Breast epithelium (tissue), 4 donors: ENCODE data around the gene GNB1L. TPM values are rescaled to one million over a fixed set of nuclear protein-coding genes. Genes with fewer than 3 reads are reported as not detected.
"Not testable (repeated sequence)": the region's sequence is repeated elsewhere in the genome, so short reads cannot be mapped to it uniquely, and the experiment has no call there.

ENCODE experiments used
- DNase-seq, 2 donors: peaks; one replicate each; pipeline ENCODE4 v3.0.0-alpha.2; 2019; ENCODE audit warnings: low spot score in 2 of 2
- H3K27ac ChIP-seq, 2 donors: fragments of 200-600 bp; sonication (generic) in 1 of 2; one replicate each; pipeline ENCODE4 v1.5.1; 2016 to 2019; ENCODE audit warnings: mild to moderate bottlenecking in 1 of 2
- H3K27me3 ChIP-seq, 2 donors: fragments of 200-600 bp; sonication (generic) in 1 of 2; one replicate each; pipeline versions ENCODE4 v1.5.1 to v1.6.0; 2017 to 2019; ENCODE audit warnings: control low read depth in 1 of 2, mild to moderate bottlenecking in 1 of 2
- H3K36me3 ChIP-seq: fragments of 200-600 bp; one replicate; pipeline ENCODE4 v1.5.1; 2019
- H3K4me1 ChIP-seq, 2 donors: fragments of 200-600 bp; sonication (generic); one replicate each; pipeline ENCODE4 v1.5.1; 2016 to 2019; ENCODE audit warnings: control low read depth in 1 of 2
- H3K4me3 ChIP-seq, 3 donors: fragments of 200-600 bp; sonication (generic); 1 replicate in 2 of 3; 2 replicates in 1 of 3; pipeline ENCODE4 v1.5.1; 2016 to 2019; ENCODE audit warnings: mild to moderate bottlenecking in 3 of 3, moderate library complexity in 2 of 3
- H3K9me3 ChIP-seq, 2 donors: fragments of 200-600 bp; sonication (generic) in 1 of 2; one replicate each; pipeline ENCODE4 v1.5.1; 2016 to 2019; ENCODE audit warnings: control low read depth in 1 of 2
- CTCF ChIP-seq, 3 donors: fragments of 450-650 bp; IDR thresholded peaks; one replicate each; pipeline ENCODE4 v1.5.1; 2016 to 2017; ENCODE audit warnings: antibody characterized with exemption in 3 of 3, mild to moderate bottlenecking in 3 of 3, moderate library complexity in 3 of 3
- POLR2A ChIP-seq: fragments of 450-650 bp; IDR thresholded peaks from one replicate; pipeline ENCODE4 v1.6.1; 2016; ENCODE audit warnings: antibody characterized with exemption, mild to moderate bottlenecking, moderate library complexity
- POLR2AphosphoS5 ChIP-seq, 3 donors: sonication (generic); formaldehyde crosslinking; IDR thresholded peaks; one replicate each; pipeline ENCODE4 v1.6.1; 2017; ENCODE audit warnings: antibody characterized with exemption in 3 of 3
- intact Hi-C: fragments of 100-400 bp; cut with DNase I; formaldehyde crosslinking; loops from one replicate; pipeline ENCODE4 v1.15.1; 2023; ENCODE audit warnings: low total_unique reads
- total RNA-seq, 3 donors: library from RNA; depleted of rRNA; stranded (reverse); fragments of >200 nt; gene quantifications; one replicate each; pipeline ENCODE4 v1.1.0, GENCODE V29; 2016

The GNB1L gene
- total RNA-seq, 3 donors from 2014 or later, result 5.6 to 8.2 (median 6.3) TPM

GRCh38 chr22:19797086-19798002 lies 57.3 kb downstream of the GNB1L start:
- H3K36me3 ChIP-seq, result no peaks in the 10 kb centered on the region
- DNase-seq, result no peak
- H3K4me1 ChIP-seq, result no peaks in the 10 kb centered on the region
- H3K4me3 ChIP-seq, result no peak overlapping the region
- H3K27ac ChIP-seq, result no peak overlapping the region
- TF ChIP-seq CTCF (IDR thresholded peaks at IDR 0.05) (no peak), POLR2A (no peak), POLR2AphosphoS5 (IDR thresholded peaks at IDR 0.05) (no peak)
- H3K27me3 ChIP-seq, result no peaks in the 10 kb centered on the region
- peaks cover 0 to 3% of the 10 kb centered on the region in 2 donors for H3K9me3 ChIP-seq
- intact Hi-C loops, result no loop called here

DNA sequence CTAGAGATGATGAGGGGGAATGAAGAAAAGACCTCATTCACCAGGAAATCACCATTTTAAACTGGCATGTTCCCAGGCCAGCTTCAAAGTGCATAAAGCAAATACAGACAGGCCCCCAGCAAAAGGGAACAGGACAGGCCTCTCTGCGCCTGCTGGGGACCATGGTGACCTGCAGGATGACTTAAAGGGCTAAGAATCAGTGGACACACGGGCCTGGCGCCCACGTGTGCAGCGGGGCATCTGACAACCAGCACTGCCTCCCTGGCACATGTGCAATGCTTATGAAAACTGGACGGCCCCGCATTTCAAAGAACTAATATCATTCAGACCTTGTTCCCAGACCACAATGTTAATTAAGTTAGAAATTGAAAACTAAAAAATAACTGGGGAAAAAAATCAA lies 58.5 kb downstream of the GNB1L start:
- no peak overlapping the region for H3K27ac ChIP-seq
- no peak overlapping the region for H3K4me3 ChIP-seq
- intact Hi-C loops, result no loop called here
- no peak for DNase-seq
- no peaks in the 10 kb centered on the region for H3K36me3 ChIP-seq
- no peaks in the 10 kb centered on the region for H3K4me1 ChIP-seq
- peaks cover 0 to 5% of the 10 kb centered on the region in 2 donors for H3K9me3 ChIP-seq
- no peaks in the 10 kb centered on the region for H3K27me3 ChIP-seq
- TF ChIP-seq CTCF (IDR thresholded peaks at IDR 0.05) (no peak), POLR2A (no peak), POLR2AphosphoS5 (IDR thresholded peaks at IDR 0.05) (no peak)

DNA sequence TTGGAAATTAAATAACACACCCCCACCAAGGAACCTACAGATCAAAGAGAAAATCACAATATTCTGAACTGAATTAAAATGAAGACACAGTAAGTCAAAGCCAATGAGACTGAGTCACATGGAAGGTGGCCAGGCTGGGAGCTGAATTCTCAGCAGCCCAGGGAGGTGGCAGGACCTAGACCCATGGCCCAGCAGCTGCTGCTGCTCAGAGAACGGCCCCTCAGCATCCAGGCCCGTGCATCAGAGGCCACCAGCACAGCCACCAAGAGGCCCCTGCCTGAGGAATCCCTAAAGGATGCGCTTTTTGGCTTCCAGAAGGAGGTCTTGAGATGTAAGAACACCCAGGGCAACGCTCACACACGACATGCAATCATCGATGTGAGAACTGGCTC lies 59.1 kb downstream of the GNB1L start:
- H3K4me1 ChIP-seq, result no peaks in the 10 kb centered on the region
- intact Hi-C loops, result no loop called here
- no peak overlapping the region for H3K27ac ChIP-seq
- no peak for DNase-seq
- peaks cover 0 to 5% of the 10 kb centered on the region in 2 donors for H3K9me3 ChIP-seq
- no peak overlapping the region for H3K4me3 ChIP-seq
- H3K27me3 ChIP-seq, result no peaks in the 10 kb centered on the region
- TF ChIP-seq POLR2A, result no peak
- TF ChIP-seq CTCF (IDR thresholded peaks at IDR 0.05), result no peak
- no peak for TF ChIP-seq POLR2AphosphoS5 (IDR thresholded peaks at IDR 0.05)
- no peaks in the 10 kb centered on the region for H3K36me3 ChIP-seq

DNA sequence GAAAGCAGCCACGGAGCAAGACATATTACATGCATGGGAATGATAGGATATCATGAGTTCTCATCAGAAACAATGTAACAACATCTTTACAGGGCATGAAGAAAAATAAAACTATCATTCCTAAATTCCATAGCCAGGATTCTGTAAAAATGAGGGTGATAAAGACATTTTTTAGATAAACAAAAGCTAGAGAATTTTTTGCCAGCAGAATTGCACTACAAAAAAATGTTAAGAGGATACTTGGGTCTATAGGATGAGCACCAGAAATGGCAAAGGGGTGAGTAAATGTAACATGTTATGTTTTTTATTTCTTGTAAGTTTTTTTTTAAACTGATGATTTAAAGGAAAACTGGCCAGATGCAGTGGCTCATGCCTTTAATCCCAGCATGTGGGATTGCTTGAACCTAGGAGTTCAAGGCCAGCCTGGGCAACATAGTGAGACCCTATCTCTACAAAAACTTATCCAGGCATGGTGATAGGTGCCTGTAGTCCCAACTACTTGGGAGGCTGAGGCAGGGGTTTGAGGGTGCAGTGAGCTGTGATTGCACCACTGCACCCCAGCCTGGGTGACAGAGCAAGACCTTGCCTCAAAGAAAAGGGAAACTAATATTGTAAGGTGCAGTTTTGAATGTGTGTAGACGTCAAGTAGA lies 60.9 kb downstream of the GNB1L start:
- no peak overlapping the region for H3K27ac ChIP-seq
- H3K4me1 ChIP-seq, result no peaks in the 10 kb centered on the region
- no peak overlapping the region for H3K4me3 ChIP-seq
- TF ChIP-seq CTCF (IDR thresholded peaks at IDR 0.05) (no peak), POLR2A (no peak), POLR2AphosphoS5 (IDR thresholded peaks at IDR 0.05) (no peak)
- no peaks in the 10 kb centered on the region for H3K36me3 ChIP-seq
- no peak for DNase-seq
- no peaks in the 10 kb centered on the region for H3K27me3 ChIP-seq
- H3K9me3 ChIP-seq, result peaks cover 0 to 5% of the 10 kb centered on the region in 2 donors
- intact Hi-C loops, result no loop called here

GRCh38 chr22:19793161-19793560 lies 61.5 kb downstream of the GNB1L start:
- no peak for DNase-seq
- TF ChIP-seq CTCF (IDR thresholded peaks at IDR 0.05), result no peak
- TF ChIP-seq POLR2AphosphoS5 (IDR thresholded peaks at IDR 0.05), result no peak
- TF ChIP-seq POLR2A, result no peak
- Histone ChIP-seq H3K9me3 (peaks cover 0 to 5% of the 10 kb centered on the region in 2 donors), H3K4me3 (no peak overlapping the region), H3K27ac (no peak overlapping the region), H3K36me3 (no peaks in the 10 kb centered on the region), H3K27me3 (no peaks in the 10 kb centered on the region), H3K4me1 (no peaks in the 10 kb centered on the region)
- intact Hi-C loops, result no loop called here

GRCh38 chr22:19792383-19792896 lies 62.2 kb downstream of the GNB1L start:
- DNase-seq, intact Hi-C loops, H3K36me3 ChIP-seq: not testable (repeated sequence)

More at GRCh38 chr22:19792383-19792896, 62.2 kb downstream of the GNB1L start:
- not testable (repeated sequence) for H3K27me3 ChIP-seq, H3K4me3 ChIP-seq, H3K9me3 ChIP-seq, H3K27ac ChIP-seq, H3K4me1 ChIP-seq
